ENCODE measurements around the gene TTYH2. TPM values are rescaled to one million over a fixed set of nuclear protein-coding genes. Genes with fewer than 3 reads are reported as not detected.
"Not testable (repeated sequence)": the region's sequence is repeated elsewhere in the genome, so short reads cannot be mapped to it uniquely, and the experiment has no call there.

The TTYH2 gene
- total RNA-seq, 1 experiment from 2014 or later: 1.5 TPM

DNA sequence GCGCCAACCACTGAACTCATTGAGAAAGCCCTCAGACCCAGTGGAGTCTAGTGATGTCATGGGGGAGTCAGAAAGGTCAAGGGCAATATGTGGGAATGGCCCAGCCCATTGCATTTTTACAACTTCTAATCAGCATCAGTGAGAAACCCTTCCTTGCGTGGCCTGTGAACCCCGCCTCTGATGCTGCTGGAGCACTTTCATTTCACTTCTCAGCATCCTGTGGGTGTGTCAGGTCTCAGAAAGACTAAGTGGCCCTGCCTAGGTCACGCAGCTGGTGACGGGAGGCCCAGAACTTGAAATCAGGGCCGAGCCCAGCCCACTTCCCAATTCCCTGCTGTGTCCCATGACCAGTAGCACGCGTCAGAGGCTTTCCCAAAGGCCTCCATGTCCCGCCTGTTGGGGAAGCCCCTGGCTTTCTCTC lies 66.7 kb downstream of the TTYH2 start:
- no peak overlapping the region for H2AFZ ChIP-seq
- no peaks in the 10 kb centered on the region for H3K9me3 ChIP-seq (ENCODE audit: insufficient read depth, low read depth)
- H3K4me3 ChIP-seq: no peak overlapping the region
- ChIA-PET CTCF (no interaction called here), POLR2A (ENCODE audit: unreplicated experiment) (no interaction called here)
- BruUV-seq (replicated peaks): no TSS peak
- H4K20me1 ChIP-seq (ENCODE audit: insufficient read depth): no peaks in the 10 kb centered on the region
- peaks cover 56% of the 10 kb centered on the region for H3K27me3 ChIP-seq (ENCODE audit: insufficient read depth, low read depth)
- TF ChIP-seq, protein P1, sequence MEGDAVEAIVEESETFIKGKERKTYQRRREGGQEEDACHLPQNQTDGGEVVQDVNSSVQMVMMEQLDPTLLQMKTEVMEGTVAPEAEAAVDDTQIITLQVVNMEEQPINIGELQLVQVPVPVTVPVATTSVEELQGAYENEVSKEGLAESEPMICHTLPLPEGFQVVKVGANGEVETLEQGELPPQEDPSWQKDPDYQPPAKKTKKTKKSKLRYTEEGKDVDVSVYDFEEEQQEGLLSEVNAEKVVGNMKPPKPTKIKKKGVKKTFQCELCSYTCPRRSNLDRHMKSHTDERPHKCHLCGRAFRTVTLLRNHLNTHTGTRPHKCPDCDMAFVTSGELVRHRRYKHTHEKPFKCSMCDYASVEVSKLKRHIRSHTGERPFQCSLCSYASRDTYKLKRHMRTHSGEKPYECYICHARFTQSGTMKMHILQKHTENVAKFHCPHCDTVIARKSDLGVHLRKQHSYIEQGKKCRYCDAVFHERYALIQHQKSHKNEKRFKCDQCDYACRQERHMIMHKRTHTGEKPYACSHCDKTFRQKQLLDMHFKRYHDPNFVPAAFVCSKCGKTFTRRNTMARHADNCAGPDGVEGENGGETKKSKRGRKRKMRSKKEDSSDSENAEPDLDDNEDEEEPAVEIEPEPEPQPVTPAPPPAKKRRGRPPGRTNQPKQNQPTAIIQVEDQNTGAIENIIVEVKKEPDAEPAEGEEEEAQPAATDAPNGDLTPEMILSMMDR (conservative IDR thresholded peaks at IDR 0.05): no peak
- no peak for TF ChIP-seq EZH2 (IDR thresholded peaks at IDR 0.05; ENCODE audit: low read depth)
- intact Hi-C loops (cut with micrococcal nuclease; ENCODE audit: unreplicated experiment): loop anchor here (5.0 kb wide), 1 partner anchor 68 kb away; the partner anchor contains the start of gene TTYH2
- no peak overlapping the region for H3K27ac ChIP-seq
- no peaks in the 10 kb centered on the region for H3K79me2 ChIP-seq (ENCODE audit: low read depth)
- H3K9me2 ChIP-seq (ENCODE audit: insufficient read depth): no peaks in the 10 kb centered on the region
- no peaks in the 10 kb centered on the region; the same call in 1 of the 2 replicates for H3K4me1 ChIP-seq (replicated peaks; ENCODE audit: insufficient read depth)
- no peaks in the 10 kb centered on the region for H3K36me3 ChIP-seq (ENCODE audit: low read depth)
- H3F3A ChIP-seq (ENCODE audit: insufficient read depth, low read depth): no peaks in the 10 kb centered on the region
- no peak for DNase-seq
- no peak overlapping the region for H3K4me2 ChIP-seq

DNA sequence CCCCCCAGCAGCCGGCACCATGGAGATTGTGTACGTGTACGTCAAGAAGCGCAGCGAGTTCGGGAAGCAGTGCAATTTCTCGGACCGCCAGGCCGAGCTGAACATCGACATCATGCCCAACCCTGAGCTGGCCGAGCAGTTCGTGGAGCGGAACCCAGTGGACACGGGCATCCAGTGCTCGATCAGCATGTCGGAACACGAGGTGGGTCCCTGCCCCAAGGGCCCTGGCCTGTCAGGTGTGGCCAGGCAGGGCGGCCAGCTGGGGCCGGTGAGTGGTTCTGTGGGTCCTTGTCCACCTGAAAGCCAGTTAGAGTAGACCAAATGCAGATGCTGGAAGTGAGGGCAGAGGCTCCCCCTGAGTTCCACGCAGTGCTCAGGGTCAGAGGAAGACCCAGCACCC lies 68.4 kb downstream of the TTYH2 start:
- no peak for DNase-seq
- Histone ChIP-seq H3K4me1 (replicated peaks; ENCODE audit: insufficient read depth) (no peaks in the 10 kb centered on the region; the same call in 1 of the 2 replicates), H4K20me1 (ENCODE audit: insufficient read depth) (no peaks in the 10 kb centered on the region), H3K27me3 (ENCODE audit: insufficient read depth, low read depth) (peaks cover 46% of the 10 kb centered on the region), H2AFZ (no peak overlapping the region), H3K36me3 (ENCODE audit: low read depth) (no peaks in the 10 kb centered on the region), H3K4me2 (no peak overlapping the region), H3F3A (ENCODE audit: insufficient read depth, low read depth) (no peaks in the 10 kb centered on the region), H3K79me2 (ENCODE audit: low read depth) (no peaks in the 10 kb centered on the region), H3K9me2 (ENCODE audit: insufficient read depth) (no peaks in the 10 kb centered on the region), H3K4me3 (no peak overlapping the region), H3K9me3 (ENCODE audit: insufficient read depth, low read depth) (no peaks in the 10 kb centered on the region), H3K27ac (no peak overlapping the region)
- intact Hi-C loops (cut with micrococcal nuclease; ENCODE audit: unreplicated experiment): loop anchor here (5.0 kb wide), 1 partner anchor 69 kb away; the partner anchor contains the start of gene TTYH2
- ChIA-PET CTCF (interaction anchor here (0.6 kb wide), 1 partner anchor 23 kb away, joined by 4 read pairs; no protein-coding TSS in a partner anchor), POLR2A (ENCODE audit: unreplicated experiment) (no interaction called here)
- TF ChIP-seq EZH2 (IDR thresholded peaks at IDR 0.05; ENCODE audit: low read depth): no peak
- TF ChIP-seq, protein P1 (conservative IDR thresholded peaks at IDR 0.05): no peak
- no TSS peak for BruUV-seq (replicated peaks)

DNA sequence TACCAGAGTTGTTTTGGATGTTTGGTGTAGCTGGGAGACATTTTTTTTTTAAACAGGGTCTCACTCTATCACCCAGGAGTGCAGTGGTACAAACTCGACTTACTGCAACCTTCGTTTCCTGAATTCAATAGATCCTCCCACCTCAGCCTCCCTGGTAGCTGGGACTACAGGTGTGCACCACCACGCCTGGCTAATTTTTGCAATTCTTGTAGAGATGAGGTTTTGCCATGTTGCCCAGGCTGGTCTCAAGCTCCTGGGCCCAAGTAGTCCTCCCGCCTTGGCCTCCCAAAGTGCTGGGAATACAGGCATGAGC lies 68.9 kb downstream of the TTYH2 start:
- CTCF ChIA-PET: interaction anchor here (0.6 kb wide), 1 partner anchor 23 kb away, joined by 4 read pairs; no protein-coding TSS in a partner anchor
- H3K4me2 ChIP-seq; H3K36me3 ChIP-seq (ENCODE audit: low read depth); H3K4me1 ChIP-seq (replicated peaks; ENCODE audit: insufficient read depth); H3K27ac ChIP-seq; H3F3A ChIP-seq (ENCODE audit: insufficient read depth, low read depth); H3K79me2 ChIP-seq (ENCODE audit: low read depth); H3K9me2 ChIP-seq (ENCODE audit: insufficient read depth); BruUV-seq (replicated peaks); H3K9me3 ChIP-seq (ENCODE audit: insufficient read depth, low read depth); DNase-seq; POLR2A ChIA-PET (ENCODE audit: unreplicated experiment); H3K4me3 ChIP-seq; H4K20me1 ChIP-seq (ENCODE audit: insufficient read depth); H2AFZ ChIP-seq: not testable (repeated sequence)
- peaks cover 47% of the 10 kb centered on the region for H3K27me3 ChIP-seq (ENCODE audit: insufficient read depth, low read depth)
- intact Hi-C loops (cut with micrococcal nuclease; ENCODE audit: unreplicated experiment): loop anchor here (5.0 kb wide), 1 partner anchor 70 kb away; the partner anchor contains the start of gene TTYH2
